Measurements from ENCODE around the gene MORC3.

The MORC3 gene

GRCh38 chr21:36424592-36424991 is 104.6 kb downstream of the MORC3 start:
- no peak for DNase-seq

- DNase-seq: no peak
These were observed 105.3 kb downstream of the MORC3 start for GRCh38 chr21:36425286-36425685.

Measured in activated CD4-positive, CD25-positive, alpha-beta regulatory T cell (primary cell).